ENCODE measurements around the gene PDE4B. TPM values are rescaled to one million over a fixed set of nuclear protein-coding genes. Genes with fewer than 3 reads are reported as not detected.
A peak's percentile ranks its signal among the peaks of the same experiment; 100 is the strongest.

PDE4B gene
- 1 to 10 TPM in 3 of 4 donors, under 1 TPM in 1; 0.08 to 6.7 (median 3.4) TPM for total RNA-seq

- peak within 1 kb of the TSS in 2 of 4 donors; percentile 35 to 57 for H3K4me3 ChIP-seq
- H3K27me3 ChIP-seq, result peaks cover 0 to 52% (median 0%) of the 10 kb centered on the region in 4 donors
- no peak for DNase-seq
- peaks cover 0 to 11% (median 0%) of the 10 kb centered on the region in 3 donors for H3K9me3 ChIP-seq
- intact Hi-C loops (cut with DNase I), result no loop called here
- no peak for TF ChIP-seq POLR2A (IDR thresholded peaks at IDR 0.05)
- no peak for TF ChIP-seq CTCF (IDR thresholded peaks at IDR 0.05)
- H3K27ac ChIP-seq, result no peak within 1 kb of the TSS
- no peaks in the 10 kb centered on the region for H3K36me3 ChIP-seq
- peaks cover 0 to 16% (median 0%) of the 10 kb centered on the region in 3 donors for H3K4me1 ChIP-seq
- 0% methylated on average over 3 of the region's 67 CpGs; no CpG with 5 or more reads in 1 of the 2 donors for WGBS, 2 donors
Observed at GRCh38 chr1:65792669-65793358, at the start of gene PDE4B. Gene PDE4B, plus strand, starts transcription at chr1:65792895.

GRCh38 chr1:65744731-65745130, 48.0 kb upstream of the PDE4B start:
- 67 to 80% methylated on average over 1 of the region's 1 CpG for WGBS, 2 donors
- DNase-seq, result no peak
- H3K27me3 ChIP-seq, result peaks cover 0 to 3% (median 0%) of the 10 kb centered on the region in 4 donors
- H3K4me1 ChIP-seq, result no peaks in the 10 kb centered on the region
- H3K9me3 ChIP-seq, result peaks cover 0 to 14% (median 11%) of the 10 kb centered on the region in 3 donors
- TF ChIP-seq CTCF (IDR thresholded peaks at IDR 0.05), result no peak
- intact Hi-C loops (cut with DNase I), result no loop called here
- H3K27ac ChIP-seq, result no peak overlapping the region
- H3K36me3 ChIP-seq, result no peaks in the 10 kb centered on the region
- H3K4me3 ChIP-seq, result no peak overlapping the region

GRCh38 chr1:65751961-65752360, 40.7 kb upstream of the PDE4B start:
- H3K4me1 ChIP-seq, result no peaks in the 10 kb centered on the region
- no peaks in the 10 kb centered on the region for H3K36me3 ChIP-seq
- H3K27ac ChIP-seq, result no peak overlapping the region
- no peaks in the 10 kb centered on the region for H3K9me3 ChIP-seq
- no peaks in the 10 kb centered on the region for H3K27me3 ChIP-seq
- WGBS, 2 donors, result 30 to 44% methylated on average over 2 to 3 of the region's 3 CpGs
- no peak for TF ChIP-seq POLR2A (IDR thresholded peaks at IDR 0.05)
- no peak for TF ChIP-seq CTCF (IDR thresholded peaks at IDR 0.05)
- intact Hi-C loops (cut with DNase I), result no loop called here
- DNase-seq, result no peak
- no peak overlapping the region for H3K4me3 ChIP-seq

- intact Hi-C loops (cut with DNase I), result no loop called here
- H3K27ac ChIP-seq, result no peak overlapping the region
- no peaks in the 10 kb centered on the region for H3K4me1 ChIP-seq
- no peak for TF ChIP-seq CTCF (IDR thresholded peaks at IDR 0.05)
- no peak for TF ChIP-seq POLR2A (IDR thresholded peaks at IDR 0.05)
- H3K27me3 ChIP-seq, result no peaks in the 10 kb centered on the region
- H3K36me3 ChIP-seq, result no peaks in the 10 kb centered on the region
- DNase-seq, result no peak
- no peaks in the 10 kb centered on the region for H3K9me3 ChIP-seq
- no peak overlapping the region for H3K4me3 ChIP-seq
Observed at GRCh38 chr1:65756616-65757015, 36.1 kb upstream of the PDE4B start.

- H3K4me1 ChIP-seq, result no peaks in the 10 kb centered on the region
- no peak for TF ChIP-seq CTCF (IDR thresholded peaks at IDR 0.05)
- no peaks in the 10 kb centered on the region for H3K36me3 ChIP-seq
- H3K4me3 ChIP-seq, result no peak overlapping the region
- intact Hi-C loops (cut with DNase I), result no loop called here
- 38 to 63% methylated on average over 1 of the region's 1 CpG for WGBS, 2 donors
- DNase-seq, result no peak
- H3K27me3 ChIP-seq, result no peaks in the 10 kb centered on the region
- H3K27ac ChIP-seq, result no peak overlapping the region
- no peaks in the 10 kb centered on the region for H3K9me3 ChIP-seq
Observed at GRCh38 chr1:65757531-65757930, 35.2 kb upstream of the PDE4B start.

Data from esophagus squamous epithelium (tissue), 5 donors.